Astrocyte of the cerebellum (primary cell): Measurements from ENCODE around the gene S100B.

Experiments used
- DNase-seq: peaks from one replicate; pipeline ENCODE4 v3.0.0-alpha.2; 2011; ENCODE audit warnings: low read depth
- H3K4me3 ChIP-seq: 2 replicates; pipeline ENCODE4 v1.5.1; 2011; ENCODE audit warnings: mild to moderate bottlenecking, low read depth, low read length, moderate library complexity
- in situ Hi-C: cut with HindIII; loops from 2 replicates; pipeline ENCODE4 v1.10.0; 2017; ENCODE audit warnings: low sequenced_read_pairs
- TF ChIP-seq, protein P1 (sequence below): IDR thresholded peaks from 2 replicates; pipeline ENCODE4 v1.5.1; 2012; ENCODE audit warnings: low read length, low read depth, moderate library complexity, mild to moderate bottlenecking; ENCODE audit errors: missing control alignments

The S100B gene

DNA sequence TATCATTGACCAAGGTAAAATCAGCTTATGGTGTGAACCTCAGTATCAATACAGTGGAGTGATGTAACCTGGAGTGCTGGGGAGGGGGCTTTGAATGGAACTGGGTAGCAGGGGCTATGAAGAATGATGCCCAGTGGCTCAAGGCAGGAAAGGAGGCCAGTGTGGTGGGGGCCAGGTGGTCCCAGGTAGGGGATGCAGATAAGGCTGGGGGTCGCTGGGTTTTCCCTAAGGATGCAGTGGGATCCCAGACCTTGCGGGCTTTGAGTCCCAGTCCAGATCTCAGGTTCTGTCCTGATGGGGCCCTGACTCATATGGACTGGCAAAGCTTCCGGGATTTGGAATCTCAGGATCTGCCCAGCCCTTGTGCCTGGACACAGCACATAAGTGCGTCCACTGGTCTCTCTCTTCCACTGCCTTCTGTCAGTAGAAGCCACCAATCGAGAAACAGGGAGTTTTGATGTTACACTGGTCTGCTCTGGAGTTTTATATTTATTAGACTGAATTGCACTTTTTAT is 52.0 kb downstream of the S100B start:
- TF ChIP-seq, protein P1, sequence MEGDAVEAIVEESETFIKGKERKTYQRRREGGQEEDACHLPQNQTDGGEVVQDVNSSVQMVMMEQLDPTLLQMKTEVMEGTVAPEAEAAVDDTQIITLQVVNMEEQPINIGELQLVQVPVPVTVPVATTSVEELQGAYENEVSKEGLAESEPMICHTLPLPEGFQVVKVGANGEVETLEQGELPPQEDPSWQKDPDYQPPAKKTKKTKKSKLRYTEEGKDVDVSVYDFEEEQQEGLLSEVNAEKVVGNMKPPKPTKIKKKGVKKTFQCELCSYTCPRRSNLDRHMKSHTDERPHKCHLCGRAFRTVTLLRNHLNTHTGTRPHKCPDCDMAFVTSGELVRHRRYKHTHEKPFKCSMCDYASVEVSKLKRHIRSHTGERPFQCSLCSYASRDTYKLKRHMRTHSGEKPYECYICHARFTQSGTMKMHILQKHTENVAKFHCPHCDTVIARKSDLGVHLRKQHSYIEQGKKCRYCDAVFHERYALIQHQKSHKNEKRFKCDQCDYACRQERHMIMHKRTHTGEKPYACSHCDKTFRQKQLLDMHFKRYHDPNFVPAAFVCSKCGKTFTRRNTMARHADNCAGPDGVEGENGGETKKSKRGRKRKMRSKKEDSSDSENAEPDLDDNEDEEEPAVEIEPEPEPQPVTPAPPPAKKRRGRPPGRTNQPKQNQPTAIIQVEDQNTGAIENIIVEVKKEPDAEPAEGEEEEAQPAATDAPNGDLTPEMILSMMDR, result no peak
- in situ Hi-C loops, result no loop called here
- DNase-seq, result no peak
- H3K4me3 ChIP-seq, result no peak overlapping the region

DNA sequence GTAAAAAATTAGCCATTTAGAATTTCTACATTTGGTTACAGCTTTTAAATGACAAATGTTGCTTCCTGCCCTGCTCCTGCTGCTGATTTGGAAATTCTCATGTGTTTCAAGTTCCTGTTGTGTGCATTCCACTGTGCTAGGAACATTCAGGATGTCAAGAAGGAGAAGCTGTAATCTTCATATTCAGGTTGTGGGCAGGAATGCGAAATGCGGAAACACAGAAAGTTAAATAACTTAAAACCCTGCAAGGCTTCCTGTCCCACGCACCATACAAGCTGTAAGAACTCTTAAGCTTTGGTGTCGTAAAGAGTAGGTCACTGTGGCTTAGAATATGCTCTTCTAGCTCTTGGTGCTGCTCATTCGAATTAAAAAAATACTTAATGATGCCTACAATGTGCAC is 52.6 kb downstream of the S100B start:
- no peak overlapping the region for H3K4me3 ChIP-seq
- in situ Hi-C loops, result no loop called here
- DNase-seq, result no peak
- TF ChIP-seq, protein P1, result no peak

- no peak overlapping the region for H3K4me3 ChIP-seq
- no peak for DNase-seq
- TF ChIP-seq, protein P1, result no peak
- in situ Hi-C loops, result no loop called here
Measured at GRCh38 chr21:46551636-46552241, 53.1 kb downstream of the S100B start.

DNA sequence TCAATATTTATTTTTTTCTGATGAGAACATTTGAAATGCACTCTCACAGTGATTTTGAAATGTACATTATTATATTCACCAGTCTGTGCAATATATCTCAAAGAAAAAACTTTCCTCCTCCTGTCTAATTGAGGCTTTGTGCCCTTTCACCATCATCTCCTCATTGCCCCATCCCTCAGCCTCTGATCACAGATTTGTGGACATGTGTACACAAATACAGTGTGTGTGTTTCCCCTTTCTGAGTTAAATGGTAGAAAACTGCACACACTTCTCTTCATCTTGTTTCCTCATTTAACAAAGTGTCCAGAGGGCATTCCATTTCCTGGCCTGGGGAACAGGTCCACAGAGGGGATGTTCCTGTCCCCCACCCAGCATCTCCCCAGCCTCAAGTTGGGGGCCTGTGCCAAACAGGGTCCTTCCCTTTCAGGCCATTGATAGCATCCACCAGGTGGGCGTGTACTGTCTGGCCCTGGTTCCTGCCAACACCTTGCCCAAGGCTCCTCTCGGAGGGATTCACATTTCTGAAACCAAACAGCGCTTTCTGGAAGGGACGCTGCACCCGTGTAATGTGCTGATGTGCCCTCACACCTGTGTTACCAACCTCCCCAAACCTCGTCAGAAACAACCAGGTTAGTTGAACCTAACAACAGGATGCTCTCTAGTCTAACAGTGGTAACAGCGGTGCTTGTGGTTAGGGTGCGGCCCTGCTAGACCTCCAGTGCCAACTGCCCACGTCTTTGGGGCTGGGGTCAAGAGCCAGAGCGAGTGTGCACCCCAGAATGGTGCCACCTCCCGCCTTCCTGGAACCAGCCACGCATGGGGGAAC is 54.6 kb downstream of the S100B start:
- no peak overlapping the region for H3K4me3 ChIP-seq

DNA sequence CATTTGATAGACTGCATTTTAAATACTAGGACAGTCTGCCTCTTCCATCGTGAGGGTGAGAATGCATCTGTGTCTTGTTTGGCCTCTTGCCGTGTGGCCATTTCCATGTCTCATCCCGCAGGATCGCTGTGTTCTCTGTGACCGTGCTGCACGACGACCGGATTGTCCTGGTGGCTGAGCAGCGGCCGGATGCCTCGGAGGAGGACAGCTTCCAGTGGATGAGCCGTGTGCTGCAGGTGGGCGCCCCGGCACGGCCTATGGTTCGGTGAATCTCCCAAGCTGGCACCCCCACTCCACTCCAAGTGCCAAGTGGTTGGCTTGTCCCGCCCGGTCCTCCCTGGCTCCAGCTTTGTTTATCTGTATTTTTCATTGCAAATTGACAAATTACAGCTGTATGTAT is 55.2 kb downstream of the S100B start:
- no peak overlapping the region for H3K4me3 ChIP-seq
- in situ Hi-C loops, result no loop called here
- TF ChIP-seq, protein P1, result no peak
- no peak for DNase-seq

More for the DNA sequence above, 54.6 kb downstream of the S100B start:
- in situ Hi-C loops, result no loop called here
- DNase-seq, result no peak
- TF ChIP-seq, protein P1, result no peak
